GM21528 (cell line): Measurements from ENCODE around the gene CHD2.
"Not testable (repeated sequence)": the region's sequence is repeated elsewhere in the genome, so short reads cannot be mapped to it uniquely, and the experiment has no call there.

ENCODE experiments used
- ATAC-seq: cut with Tn5 transposase; IDR thresholded peaks from one replicate; pipeline ENCODE4 v1.9.1; 2021; ENCODE audit warnings: mild to moderate bottlenecking, moderate library complexity; ENCODE audit not compliant: unreplicated experiment, low FRiP score

The CHD2 gene

DNA sequence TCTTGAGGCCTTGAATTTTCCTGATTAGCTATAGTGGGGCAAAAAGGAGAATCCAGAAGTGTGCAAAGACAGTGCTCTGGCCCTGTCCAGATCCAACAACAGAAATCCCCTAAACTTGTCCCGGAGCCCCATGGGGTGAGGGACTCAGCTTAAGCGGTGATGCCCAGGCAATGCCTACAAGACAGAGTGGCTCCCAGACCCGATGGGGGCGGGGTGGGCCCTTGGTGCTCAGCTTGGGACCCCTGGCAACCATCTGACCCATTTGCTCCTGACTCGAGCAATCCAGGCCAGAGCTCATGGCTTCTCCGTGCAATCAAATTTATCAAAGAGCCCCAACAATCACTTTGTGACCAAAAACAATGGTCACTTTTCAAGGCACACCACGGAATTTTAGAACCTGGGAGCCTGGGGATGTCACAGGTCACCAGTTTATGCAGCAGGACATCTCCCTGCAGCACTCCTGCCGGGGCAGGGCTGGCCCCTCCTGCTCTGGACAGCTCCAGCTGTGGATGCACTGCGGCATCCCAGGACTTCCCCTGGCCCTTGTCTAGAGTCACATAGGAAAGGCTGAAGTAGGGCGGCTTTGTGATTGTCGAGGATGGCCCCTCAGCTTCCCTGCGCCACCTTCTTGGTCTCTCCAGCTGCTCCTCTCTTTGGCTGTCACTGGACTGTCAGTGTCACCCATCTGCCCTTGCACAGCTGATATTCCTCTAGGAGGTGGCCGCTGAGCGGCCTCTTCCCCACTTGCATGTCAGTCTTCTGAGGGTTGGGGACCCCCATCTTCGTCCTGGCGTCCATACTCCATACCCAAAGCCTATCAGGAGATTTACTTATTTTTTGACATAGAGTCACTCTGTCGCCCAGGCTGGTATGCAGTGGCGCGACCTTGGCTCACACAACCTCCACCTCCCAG is 160.5 kb downstream of the CHD2 start:
- no peak for ATAC-seq

DNA sequence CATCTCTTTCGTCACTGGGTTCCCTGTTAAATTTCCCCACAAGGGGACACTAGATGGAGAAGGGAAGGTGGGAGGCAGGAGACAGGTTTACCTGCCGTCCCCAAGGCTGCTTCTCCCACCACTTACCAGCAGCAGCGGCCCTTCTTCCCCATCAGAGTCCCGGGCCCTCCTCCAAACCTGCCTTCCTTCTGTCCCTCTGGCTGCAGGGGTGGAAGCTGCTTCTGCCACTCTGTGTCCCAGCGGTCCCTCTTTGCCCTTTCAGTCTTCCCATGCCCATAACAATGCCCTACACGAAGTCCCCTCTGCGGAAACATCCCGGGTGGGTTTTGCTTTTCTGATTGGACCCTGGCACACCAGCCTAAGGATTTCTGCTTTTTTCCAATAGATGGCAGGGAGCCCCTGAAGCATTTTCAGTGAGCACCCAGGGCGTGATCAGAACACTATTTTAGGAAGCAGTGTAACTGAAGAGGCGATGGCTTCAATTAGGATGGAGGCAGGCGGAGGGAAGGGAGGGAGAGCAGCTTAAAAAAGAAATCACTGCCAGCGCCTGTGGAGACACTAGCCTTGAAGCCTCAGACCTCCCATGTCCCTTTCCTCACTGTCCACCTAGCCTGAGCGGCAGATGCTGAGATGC is 162.6 kb downstream of the CHD2 start:
- ATAC-seq: not testable (repeated sequence)

DNA sequence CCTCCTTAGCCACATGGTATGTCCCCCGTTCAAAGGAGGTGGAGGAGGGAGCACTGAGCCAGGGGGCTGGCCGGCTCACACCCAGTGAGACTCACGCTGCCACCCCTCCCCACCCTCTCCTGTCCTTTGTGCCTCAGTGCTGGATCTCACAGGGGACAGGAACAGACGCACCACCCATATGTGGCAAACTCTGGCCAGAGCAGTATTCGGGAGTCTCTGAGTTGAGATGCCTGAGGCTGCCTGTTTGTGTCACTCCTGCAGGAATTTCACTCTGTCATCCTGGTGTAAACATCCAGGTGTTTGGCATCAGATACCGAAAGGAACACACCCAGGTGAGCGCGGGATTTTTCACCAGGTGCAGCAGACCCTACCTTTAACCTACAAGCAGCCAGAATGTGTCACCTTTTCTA is 163.1 kb downstream of the CHD2 start:
- no peak for ATAC-seq

DNA sequence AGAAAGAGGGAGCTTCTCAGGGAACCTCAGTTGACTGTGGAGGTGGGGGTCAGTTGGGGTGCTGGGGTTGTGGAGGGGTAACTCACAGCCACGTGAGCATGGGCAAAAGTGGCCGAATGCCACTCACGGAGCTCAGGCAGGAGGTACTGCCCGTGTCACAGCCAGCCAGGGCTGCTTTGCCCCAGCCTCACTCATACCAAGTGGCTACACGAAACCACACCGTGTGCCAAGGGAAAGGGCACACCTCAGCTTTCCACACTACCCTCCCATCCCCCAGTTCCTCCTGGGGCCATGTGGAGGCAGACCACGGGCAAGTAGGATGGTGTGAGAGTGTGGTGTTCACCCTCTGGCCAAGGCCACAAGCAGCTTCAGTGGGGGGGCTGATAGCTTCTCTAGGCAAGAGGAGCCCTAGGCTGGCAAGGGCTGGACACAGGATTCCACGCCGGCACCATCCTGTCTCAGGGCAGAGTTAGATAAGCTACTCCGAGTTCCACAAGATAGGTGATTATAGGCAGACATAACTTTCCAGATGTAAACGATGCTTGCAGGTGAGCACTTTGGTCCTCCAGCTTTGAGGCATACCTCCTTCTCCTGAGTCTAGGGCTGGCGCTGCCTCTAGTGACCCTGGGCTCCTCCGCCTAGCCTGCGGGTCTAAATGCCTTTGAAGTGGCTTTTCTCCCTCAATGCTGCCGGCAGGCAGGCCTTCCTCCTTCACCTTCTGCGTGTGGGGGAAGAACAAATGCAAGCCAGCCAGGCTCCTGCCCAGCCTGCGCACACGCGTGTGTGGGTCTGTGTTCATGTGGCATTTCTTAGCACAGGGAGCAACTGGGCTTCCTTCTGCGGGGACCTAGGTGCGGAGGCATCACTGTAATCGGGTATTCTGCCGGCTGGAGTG is 163.9 kb downstream of the CHD2 start:
- no peak for ATAC-seq

DNA sequence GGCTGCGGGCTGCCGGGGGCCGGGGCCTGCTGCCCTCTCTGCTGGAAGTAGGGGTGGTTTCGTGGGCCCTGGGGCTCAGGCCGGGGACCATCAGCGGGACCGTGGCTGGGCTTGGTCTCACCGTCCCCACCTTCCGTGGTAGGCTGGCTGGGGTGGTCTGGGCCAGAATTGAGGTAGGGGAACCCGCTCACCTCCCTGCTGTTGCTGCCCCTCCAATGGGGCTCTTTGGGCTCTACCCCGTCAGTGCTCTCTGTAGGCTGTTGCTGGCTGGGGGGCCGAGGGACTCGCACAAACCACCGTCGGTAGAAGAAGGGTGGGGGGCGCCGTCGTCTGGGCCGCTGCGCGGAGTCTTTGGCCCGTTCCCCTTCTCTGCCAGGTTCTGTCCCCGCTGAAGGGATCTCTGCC is 165.5 kb downstream of the CHD2 start:
- no peak for ATAC-seq

DNA sequence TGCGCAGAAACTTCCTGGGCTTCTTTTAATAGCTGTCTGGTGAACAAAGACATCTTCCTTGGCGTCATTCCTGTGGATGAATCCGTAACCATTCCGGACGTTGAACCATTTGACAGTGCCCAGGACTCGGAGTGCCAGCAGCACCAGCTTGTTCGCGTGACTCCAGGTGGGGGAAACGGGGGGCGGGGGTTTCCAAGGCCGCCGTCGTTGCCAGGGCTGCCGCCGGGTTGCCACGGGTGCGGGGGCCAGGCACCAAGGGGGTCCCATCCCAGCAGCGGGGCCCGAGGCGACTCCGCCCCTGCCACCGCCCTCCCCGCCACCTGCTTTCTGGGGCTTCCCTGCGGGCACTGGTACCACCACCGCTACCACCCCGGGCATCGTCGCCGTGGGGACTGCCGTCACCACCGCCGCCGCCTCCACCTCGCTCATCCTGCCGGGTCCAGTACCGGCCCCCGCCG is 166.1 kb downstream of the CHD2 start:
- ATAC-seq: no peak

DNA sequence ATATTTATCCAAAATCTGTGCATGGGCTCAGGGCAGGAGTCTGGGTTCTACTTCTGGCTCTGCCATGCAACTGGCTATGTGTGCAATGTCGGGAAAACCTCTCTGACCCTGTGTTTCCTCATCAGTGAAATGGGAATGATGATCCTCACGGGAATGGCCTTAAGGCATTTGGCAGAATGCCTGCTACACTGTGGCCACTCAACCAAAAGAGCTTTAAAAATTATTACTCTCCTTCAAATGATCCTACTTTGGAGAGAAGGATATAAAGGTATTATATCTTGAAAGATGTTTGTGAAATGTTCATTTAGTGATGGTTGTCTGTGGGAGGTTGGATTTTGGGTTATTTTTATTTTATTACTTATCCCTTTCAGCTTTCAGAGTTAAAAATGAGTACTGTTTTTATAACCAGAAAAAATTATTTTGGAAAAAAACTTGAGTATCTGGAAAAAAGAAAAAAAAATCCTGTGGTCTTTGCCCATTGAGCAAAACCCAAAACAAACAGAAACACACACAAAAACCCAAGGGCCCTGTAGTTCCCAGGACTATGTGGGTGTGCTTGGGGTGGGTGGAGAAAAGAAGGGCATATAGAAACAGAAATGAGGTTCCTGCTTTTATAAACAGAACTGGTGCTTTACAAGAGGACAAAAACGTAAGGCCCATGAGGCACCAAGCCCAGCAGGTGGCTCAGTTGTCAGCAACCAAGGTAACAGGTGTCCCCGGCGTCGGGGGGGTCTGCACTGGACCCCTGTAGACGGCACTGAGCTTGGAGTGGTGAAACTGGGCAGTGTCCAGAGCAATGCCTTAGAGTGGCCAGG is 166.9 kb downstream of the CHD2 start:
- ATAC-seq: no peak

DNA sequence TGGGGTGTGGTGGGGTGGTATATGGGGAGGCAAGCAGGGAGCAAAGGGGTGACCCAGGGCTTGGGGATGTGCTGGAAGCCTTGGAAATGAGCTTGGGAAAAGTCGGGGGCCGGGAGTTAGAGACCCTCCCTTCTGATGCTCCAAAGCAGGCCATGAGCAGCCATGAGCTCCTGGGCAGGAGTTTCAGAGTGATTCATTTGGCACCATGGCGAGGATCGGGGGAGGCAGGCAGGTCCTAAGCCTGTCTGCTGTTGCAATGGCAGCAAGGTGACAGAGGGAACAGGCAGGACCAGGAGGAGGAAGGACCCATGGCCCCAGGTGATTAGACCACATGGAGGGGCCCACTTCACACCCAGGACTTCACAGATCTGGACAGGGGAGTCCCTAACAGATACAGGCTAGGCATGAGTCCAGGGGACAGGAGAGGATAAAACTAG is 167.5 kb downstream of the CHD2 start:
- no peak for ATAC-seq

DNA sequence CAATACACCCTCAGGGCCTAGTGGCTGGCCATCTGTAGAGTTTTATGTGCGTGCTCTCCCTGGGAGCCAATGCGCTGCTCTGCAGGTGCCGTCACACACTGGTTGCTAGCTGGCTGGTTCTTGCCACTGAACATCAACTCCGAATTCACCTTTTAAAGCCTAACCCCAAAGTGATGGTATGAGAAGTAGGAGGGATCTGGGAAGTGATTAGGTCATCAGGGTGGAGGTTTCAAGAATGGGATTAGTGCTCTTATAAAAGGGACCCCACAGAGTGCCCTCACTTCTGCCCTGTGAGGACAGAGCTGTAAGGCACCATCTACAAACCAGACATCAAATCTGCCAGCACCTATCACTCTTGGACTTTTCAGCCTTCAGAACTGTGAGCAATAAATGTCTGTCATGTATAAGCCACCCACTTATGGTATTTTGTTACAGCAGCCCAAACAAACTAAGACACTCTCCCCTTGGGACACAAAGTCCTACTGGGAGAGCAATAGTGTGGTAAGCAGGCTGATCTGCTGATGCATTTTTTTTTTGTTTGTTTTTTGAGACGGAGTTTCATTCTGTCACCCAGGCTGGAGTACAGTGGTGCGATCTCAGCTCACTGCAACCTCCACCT is 168.6 kb downstream of the CHD2 start:
- no peak for ATAC-seq

DNA sequence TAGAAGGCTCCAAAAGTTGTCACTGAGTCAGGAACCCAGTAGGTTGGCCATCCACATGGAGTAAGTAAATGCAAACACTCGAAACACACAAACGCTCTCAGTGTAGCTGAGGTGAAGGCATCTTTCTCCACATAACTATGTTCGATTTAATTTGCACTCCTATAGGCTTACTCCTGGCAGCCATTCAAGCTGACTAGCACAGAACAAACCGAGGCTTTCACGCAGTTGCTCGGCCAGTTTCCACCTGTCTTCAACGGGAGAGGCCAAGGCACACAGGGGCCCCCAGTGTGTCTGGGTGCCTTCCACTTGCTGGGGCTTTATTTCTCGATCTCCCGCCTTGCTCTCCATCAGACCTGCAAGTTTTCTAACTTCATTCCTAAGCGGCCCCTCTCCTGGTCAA is 170.0 kb downstream of the CHD2 start:
- no peak for ATAC-seq

DNA sequence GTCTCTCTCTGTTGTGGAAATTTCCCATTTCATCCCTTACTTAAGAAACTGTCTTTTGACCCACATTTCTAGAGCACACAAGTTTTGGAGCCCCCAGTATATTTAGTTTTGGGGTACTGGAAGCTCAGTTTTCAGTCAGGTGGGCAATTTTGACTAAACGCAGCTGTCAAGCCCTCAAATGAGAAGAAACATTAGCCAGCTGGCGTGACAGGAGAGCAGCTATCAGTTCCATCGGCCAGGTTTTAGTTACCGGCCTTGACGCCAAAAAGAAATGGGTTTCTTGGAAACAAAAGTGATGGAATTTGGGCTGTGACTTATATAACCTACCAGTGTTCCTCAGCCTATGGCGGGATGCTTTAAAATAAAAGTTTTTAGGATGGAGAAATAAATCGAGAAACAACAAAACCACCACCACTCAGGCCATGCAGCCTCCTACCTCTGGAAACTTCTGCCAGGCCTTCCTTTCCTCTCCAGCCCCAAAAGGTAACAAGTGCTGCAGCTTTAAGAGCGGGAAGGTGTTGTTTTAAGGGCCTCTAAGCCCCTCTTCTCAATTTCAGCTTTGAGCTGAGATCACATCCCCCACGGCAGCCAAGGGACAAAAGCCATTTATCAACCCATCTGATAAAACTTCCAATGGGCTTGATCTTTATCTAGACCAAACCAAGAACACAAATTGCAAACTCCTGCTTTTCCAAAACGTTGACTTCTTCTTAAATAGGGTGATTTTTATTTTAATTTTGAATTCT is 170.6 kb downstream of the CHD2 start:
- no peak for ATAC-seq

DNA sequence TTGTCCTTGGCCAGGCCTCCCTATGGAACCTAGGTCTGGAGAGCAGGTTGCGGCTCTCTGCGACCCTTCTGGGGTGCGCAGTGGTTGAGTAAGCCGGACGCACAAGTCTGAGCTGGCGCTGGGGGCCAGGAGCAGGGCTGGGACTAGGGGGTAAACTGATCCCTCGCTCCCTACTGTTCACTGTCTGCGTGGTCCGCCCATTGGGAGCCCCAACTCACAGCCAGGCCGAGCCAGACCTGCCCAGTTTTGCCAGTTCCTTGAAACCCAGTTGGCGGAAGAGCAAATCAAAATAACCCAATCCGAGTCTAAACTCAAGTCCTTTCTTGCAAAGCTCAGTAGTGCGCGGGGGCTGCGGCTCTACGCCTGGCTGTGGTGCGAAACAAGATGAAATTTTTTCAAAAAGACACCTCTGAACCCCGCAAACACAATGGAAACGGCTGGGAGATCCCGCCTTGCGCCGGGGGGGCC is 171.4 kb downstream of the CHD2 start:
- ATAC-seq: no peak

DNA sequence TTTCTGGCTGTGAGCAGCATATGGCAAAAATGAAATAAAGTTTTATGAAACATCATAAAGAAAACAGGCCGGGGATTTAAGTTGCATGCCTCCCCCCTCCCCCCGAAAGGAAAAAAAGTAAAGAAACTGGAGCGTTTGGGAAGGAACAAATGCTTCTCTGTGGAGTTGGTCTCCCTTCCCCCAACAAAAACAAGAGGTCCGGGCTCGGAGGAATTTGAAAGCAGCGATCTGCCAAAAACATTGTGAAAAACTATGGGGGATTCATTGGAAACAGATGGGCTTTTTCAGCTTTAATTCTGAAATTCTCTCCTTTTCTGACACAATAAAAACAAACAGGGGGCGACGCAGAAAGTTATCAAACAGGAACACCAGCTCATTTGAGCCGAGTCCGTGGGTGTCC is 171.9 kb downstream of the CHD2 start:
- no peak for ATAC-seq

DNA sequence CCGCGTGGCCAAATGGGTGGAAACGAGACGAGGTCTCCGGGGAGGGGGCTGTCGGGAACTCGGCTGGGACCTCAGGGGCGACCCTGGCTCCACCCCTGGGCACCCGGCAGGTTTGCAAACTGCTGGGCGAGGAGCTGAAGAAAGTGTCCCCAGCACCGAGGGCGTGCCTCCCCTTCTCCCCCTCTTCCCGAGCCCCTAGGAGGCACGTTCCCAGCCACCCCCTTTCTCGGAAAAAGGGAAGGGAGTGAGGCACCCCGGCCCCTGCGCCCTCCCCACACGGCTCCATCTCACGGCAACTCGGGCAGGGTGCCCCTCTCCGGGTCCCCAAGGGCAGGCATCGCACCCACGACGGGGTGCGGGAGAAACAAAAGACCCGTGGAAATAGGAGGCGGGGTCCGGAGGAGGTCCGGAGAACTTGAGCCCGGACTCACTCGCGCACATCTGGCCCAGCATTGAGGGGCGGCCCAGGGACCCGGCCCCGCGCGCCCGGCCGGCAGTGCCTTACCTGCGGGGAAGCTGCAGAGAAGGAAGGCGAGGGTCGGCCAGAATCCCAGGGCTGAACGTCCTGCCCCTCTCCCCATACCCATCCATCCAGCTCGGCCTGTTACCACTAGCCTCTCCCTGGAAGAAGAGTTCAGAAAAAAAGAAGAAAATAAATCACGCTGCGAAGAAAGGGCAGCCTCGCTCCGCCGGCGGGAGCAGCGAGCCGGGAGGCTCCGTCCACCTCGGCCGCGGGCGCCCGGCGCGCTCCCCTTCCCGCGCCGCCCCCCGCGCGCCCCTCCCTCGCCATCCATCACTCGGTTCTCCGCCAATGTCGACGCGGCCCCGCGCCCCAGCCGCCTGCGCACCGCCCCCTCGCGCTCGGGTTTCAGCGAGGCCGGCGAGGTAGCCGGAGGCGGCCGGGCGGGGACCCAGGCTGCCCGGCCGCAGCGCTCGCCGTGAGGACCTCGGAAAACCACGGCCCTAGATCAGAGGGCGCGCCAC is 172.6 kb downstream of the CHD2 start:
- ATAC-seq: no peak

DNA sequence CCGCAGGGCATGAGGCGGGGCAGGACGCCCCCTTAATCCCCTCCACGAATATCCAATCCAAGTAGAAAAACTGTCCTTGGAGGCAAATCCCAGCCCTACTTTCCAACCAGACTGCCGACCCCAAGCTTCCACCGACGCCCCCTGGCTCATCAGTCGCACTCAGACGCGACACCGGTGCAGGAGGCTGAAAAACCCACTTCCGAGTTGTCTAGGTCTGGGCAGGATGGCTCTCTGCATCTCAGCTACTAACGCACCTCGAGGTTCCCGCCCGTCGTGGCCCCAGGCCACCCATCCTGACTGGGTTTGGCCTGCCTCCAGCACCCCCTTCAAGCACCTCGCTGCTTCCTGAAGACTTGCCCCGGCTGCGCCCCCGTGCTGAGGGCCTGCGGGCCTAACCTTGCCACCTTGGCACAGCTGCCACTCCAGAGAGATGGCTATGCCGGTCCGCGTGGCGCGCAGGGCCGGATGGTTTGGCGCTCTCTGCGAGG is 173.4 kb downstream of the CHD2 start:
- no peak for ATAC-seq

DNA sequence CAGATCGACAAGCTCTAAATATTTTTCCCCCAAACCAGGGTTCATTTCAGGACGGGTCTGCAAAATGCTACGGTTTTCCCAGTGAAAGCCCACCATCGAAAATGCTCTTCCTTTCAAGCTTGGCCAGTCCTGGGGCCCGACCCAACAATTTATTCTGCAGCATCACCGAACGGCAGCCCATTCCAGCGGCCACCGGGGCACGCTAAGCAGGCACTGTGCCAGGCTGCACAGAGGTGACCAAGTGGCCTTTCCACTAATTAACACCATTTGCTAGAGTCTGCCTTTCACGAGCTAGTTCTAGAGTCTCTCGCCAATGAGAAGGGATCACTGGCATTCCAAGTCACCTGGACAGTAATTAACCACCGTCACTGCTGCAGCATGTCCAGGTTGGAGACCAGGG is 174.5 kb downstream of the CHD2 start:
- no peak for ATAC-seq

DNA sequence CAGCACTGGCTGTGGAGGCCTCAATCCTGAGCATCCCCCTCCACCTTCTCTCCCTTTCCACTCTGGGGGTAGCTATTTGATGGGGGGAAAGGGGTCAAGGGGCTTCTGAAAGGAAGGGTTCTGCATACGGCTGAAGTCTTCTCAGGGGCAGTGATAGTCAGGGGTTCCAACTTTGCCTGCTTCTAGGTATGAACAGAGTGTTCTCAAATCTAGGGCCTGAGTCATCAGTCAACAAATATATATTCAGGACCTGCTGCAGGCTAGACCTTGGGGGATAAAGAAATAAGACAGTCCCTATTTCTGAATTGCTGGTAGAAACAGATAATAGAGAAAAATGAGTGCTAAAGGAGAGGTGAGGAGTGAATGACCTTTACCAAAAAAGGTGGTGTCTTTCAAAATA is 176.1 kb downstream of the CHD2 start:
- ATAC-seq: no peak
